Activated CD8-positive, alpha-beta T cell treated with anti-CD3 and anti-CD28 coated beads, Interleukin-2, amount 10 ng/mL, durations not matched to agents 7 days and 5 days (primary cell): Measurements from ENCODE around the gene HSD17B10. TPM values are rescaled to one million over a fixed set of nuclear protein-coding genes. Genes with fewer than 3 reads are reported as not detected.

Experiments used
- ATAC-seq: fragments of 150-1000 bp; cut with Tn5 transposase; one replicate; pipeline ENCODE4 v1.10.0; 2021; ENCODE audit warnings: moderate library complexity
- CTCF ChIA-PET: fragments of 350-600 bp; sonication (Branson Sonifier 250); formaldehyde crosslinking; loops from one replicate; lab custom pipeline; 2021; ENCODE audit warnings: antibody characterized with exemption; lab: Charles Lee
- POLR2A ChIA-PET: fragments of 350-600 bp; sonication (Branson Sonifier 250); formaldehyde crosslinking; loops from one replicate; lab custom pipeline; 2021; ENCODE audit warnings: antibody characterized with exemption; lab: Charles Lee
- DNase-seq: peaks from one replicate; pipeline ENCODE4 v3.0.0-alpha.2; 2020
- H3K27ac Mint-ChIP-seq: one replicate; pipeline ENCODE4 v1.8.0; 2021; ENCODE audit warnings: mild to moderate bottlenecking, mixed read lengths
- H3K27me3 Mint-ChIP-seq: one replicate; pipeline ENCODE4 v1.8.0; 2021; ENCODE audit warnings: low read depth, mixed read lengths
- H3K36me3 Mint-ChIP-seq: one replicate; pipeline ENCODE4 v1.8.0; 2021; ENCODE audit warnings: low read depth, mixed read lengths
- H3K4me1 Mint-ChIP-seq: one replicate; pipeline ENCODE4 v1.8.0; 2021; ENCODE audit warnings: low read depth, mixed read lengths
- H3K4me3 Mint-ChIP-seq: one replicate; pipeline ENCODE4 v1.8.0; 2021; ENCODE audit warnings: mild to moderate bottlenecking, mixed read lengths
- H3K9me3 Mint-ChIP-seq: one replicate; pipeline ENCODE4 v1.8.0; 2022; ENCODE audit warnings: mixed read lengths; ENCODE audit not compliant: insufficient read depth
- total RNA-seq, 2 experiments: library from RNA; stranded (reverse); gene quantifications; one replicate each; pipeline ENCODE4 v1.2.3, GENCODE V29; 2021

Gene HSD17B10
- total RNA-seq, 2 experiments from 2014 or later = 106 to 113 TPM

GRCh38 chrX:53452812-53453211, 18.6 kb upstream of the HSD17B10 start:
- DNase-seq (no peak), ATAC-seq (no peak)
- Mint-ChIP-seq H3K4me1 (no peaks in the 10 kb centered on the region), H3K9me3 (no peaks in the 10 kb centered on the region), H3K27me3 (peaks cover 8% of the 10 kb centered on the region), H3K27ac (no peak overlapping the region), H3K4me3 (no peak overlapping the region), H3K36me3 (no peaks in the 10 kb centered on the region)
- POLR2A ChIA-PET = no interaction called here
- CTCF ChIA-PET = interaction anchor here (1.4 kb wide), 1 partner anchor 139 kb away, joined by 5 read pairs; no protein-coding TSS in a partner anchor

GRCh38 chrX:53449632-53450031, 15.5 kb upstream of the HSD17B10 start:
- Mint-ChIP-seq H3K9me3 (no peaks in the 10 kb centered on the region), H3K27me3 (no peaks in the 10 kb centered on the region), H3K4me3 (no peak overlapping the region), H3K27ac (no peak overlapping the region), H3K36me3 (no peaks in the 10 kb centered on the region), H3K4me1 (no peaks in the 10 kb centered on the region)
- no peak for ATAC-seq
- ChIA-PET POLR2A (no interaction called here), CTCF (interaction anchor here (1.0 kb wide), 1 partner anchor 132 kb away, joined by 3 read pairs; no protein-coding TSS in a partner anchor)
- DNase-seq = no peak

- Mint-ChIP-seq H3K36me3 (no peaks in the 10 kb centered on the region), H3K4me1 (peaks cover under 1% of the 10 kb centered on the region), H3K4me3 (no peak overlapping the region), H3K27me3 (no peaks in the 10 kb centered on the region), H3K27ac (no peak overlapping the region), H3K9me3 (no peaks in the 10 kb centered on the region)
- ATAC-seq = no peak
- ChIA-PET POLR2A (interaction anchor here (1.2 kb wide), 1 partner anchor 26 kb away, joined by 4 read pairs; no protein-coding TSS in a partner anchor), CTCF (interaction anchor here (0.9 to 4.6 kb wide), 5 partner anchors 11 to 164 kb away, joined by 3 to 58 read pairs (median 18); no protein-coding TSS in a partner anchor)
- DNase-seq = no peak
Measured at GRCh38 chrX:53447441-53447840, 13.3 kb upstream of the HSD17B10 start.

- Mint-ChIP-seq H3K27ac (no peak overlapping the region), H3K9me3 (no peaks in the 10 kb centered on the region), H3K36me3 (no peaks in the 10 kb centered on the region), H3K4me1 (peaks cover 11% of the 10 kb centered on the region), H3K4me3 (no peak overlapping the region), H3K27me3 (no peaks in the 10 kb centered on the region)
- DNase-seq = peak; percentile 64
- CTCF ChIA-PET = interaction anchor here (0.7 to 4.6 kb wide), 18 partner anchors 10 to 374 kb away, joined by 3 to 58 read pairs (median 4); partner anchors contain the start of genes RIBC1 and SMC1A
- POLR2A ChIA-PET = interaction anchor here (0.8 kb wide), 1 partner anchor 24 kb away, joined by 4 read pairs; the partner anchor contains the start of genes RIBC1 and SMC1A
- ATAC-seq = no peak
Measured at GRCh38 chrX:53445977-53446376, 11.8 kb upstream of the HSD17B10 start.

GRCh38 chrX:53442322-53442631, 8.1 kb upstream of the HSD17B10 start:
- POLR2A ChIA-PET = interaction anchor here (0.6 kb wide), 1 partner anchor 20 kb away, joined by 3 read pairs; the partner anchor contains the start of genes RIBC1 and SMC1A
- no peak for DNase-seq
- no peaks in the 10 kb centered on the region for H3K9me3 Mint-ChIP-seq
- H3K27me3 Mint-ChIP-seq = peaks cover 2% of the 10 kb centered on the region
- H3K36me3 Mint-ChIP-seq = no peaks in the 10 kb centered on the region
- CTCF ChIA-PET = no interaction called here
- H3K4me1 Mint-ChIP-seq = peaks cover 35% of the 10 kb centered on the region
- peak overlapping the region; percentile 79 for H3K4me3 Mint-ChIP-seq
- H3K27ac Mint-ChIP-seq = peak overlapping the region; percentile 75
- ATAC-seq = no peak

- Mint-ChIP-seq H3K36me3 (no peaks in the 10 kb centered on the region), H3K27me3 (peaks cover 2% of the 10 kb centered on the region), H3K4me3 (peak overlapping the region; percentile 79), H3K27ac (peak overlapping the region; percentile 75), H3K9me3 (no peaks in the 10 kb centered on the region), H3K4me1 (peaks cover 36% of the 10 kb centered on the region)
- ChIA-PET CTCF (no interaction called here), POLR2A (interaction anchor here (0.6 kb wide), 1 partner anchor 19 kb away, joined by 3 read pairs; the partner anchor contains the start of genes RIBC1 and SMC1A)
- DNase-seq = peak; percentile 80
- peak; percentile 90 for ATAC-seq
Measured at GRCh38 chrX:53441531-53442321, 7.6 kb upstream of the HSD17B10 start.

- ChIA-PET POLR2A (interaction anchor here (1.0 kb wide), 1 partner anchor 19 kb away, joined by 6 read pairs; the partner anchor contains the start of gene SMC1A), CTCF (no interaction called here)
- peak; percentile 7 for ATAC-seq
- H3K36me3 Mint-ChIP-seq = no peaks in the 10 kb centered on the region
- peak; percentile 26 for DNase-seq
- H3K4me3 Mint-ChIP-seq = peak overlapping the region; percentile 79
- H3K4me1 Mint-ChIP-seq = peaks cover 42% of the 10 kb centered on the region
- H3K27ac Mint-ChIP-seq = peak overlapping the region; percentile 75
- H3K9me3 Mint-ChIP-seq = no peaks in the 10 kb centered on the region
- H3K27me3 Mint-ChIP-seq = peaks cover 2% of the 10 kb centered on the region
Measured at GRCh38 chrX:53440621-53441517, 6.7 kb upstream of the HSD17B10 start.

GRCh38 chrX:53440101-53440500, 5.9 kb upstream of the HSD17B10 start:
- peaks cover 2% of the 10 kb centered on the region for H3K27me3 Mint-ChIP-seq
- ATAC-seq (no peak), DNase-seq (no peak)
- H3K4me1 Mint-ChIP-seq = peaks cover 45% of the 10 kb centered on the region
- no peaks in the 10 kb centered on the region for H3K9me3 Mint-ChIP-seq
- no peak overlapping the region for H3K27ac Mint-ChIP-seq
- peak overlapping the region; percentile 50 for H3K4me3 Mint-ChIP-seq
- POLR2A ChIA-PET = no interaction called here
- H3K36me3 Mint-ChIP-seq = no peaks in the 10 kb centered on the region
- CTCF ChIA-PET = no interaction called here

- ChIA-PET POLR2A (interaction anchor here (1.7 kb wide), 1 partner anchor 16 kb away, joined by 5 read pairs; the partner anchor contains the start of genes RIBC1 and SMC1A), CTCF (interaction anchor here (2.1 kb wide), 1 partner anchor 121 kb away, joined by 8 read pairs; no protein-coding TSS in a partner anchor)
- Mint-ChIP-seq H3K4me3 (no peak overlapping the region), H3K36me3 (peaks cover 2% of the 10 kb centered on the region), H3K4me1 (peaks cover 56% of the 10 kb centered on the region), H3K27ac (no peak overlapping the region), H3K9me3 (no peaks in the 10 kb centered on the region), H3K27me3 (peaks cover 2% of the 10 kb centered on the region)
- no peak for ATAC-seq
- no peak for DNase-seq
Measured at GRCh38 chrX:53438832-53439230, 4.7 kb upstream of the HSD17B10 start.

- ChIA-PET POLR2A (interaction anchor here (1.7 kb wide), 1 partner anchor 15 kb away, joined by 5 read pairs; the partner anchor contains the start of genes RIBC1 and SMC1A), CTCF (interaction anchor here (1.9 to 2.1 kb wide), 2 partner anchors 15 to 121 kb away, joined by 8 to 11 read pairs; partner anchors contain the start of genes RIBC1 and SMC1A)
- DNase-seq = no peak
- no peak overlapping the region for H3K27ac Mint-ChIP-seq
- H3K4me1 Mint-ChIP-seq = peaks cover 58% of the 10 kb centered on the region
- H3K27me3 Mint-ChIP-seq = peaks cover 2% of the 10 kb centered on the region
- peaks cover 2% of the 10 kb centered on the region for H3K36me3 Mint-ChIP-seq
- no peaks in the 10 kb centered on the region for H3K9me3 Mint-ChIP-seq
- no peak overlapping the region for H3K4me3 Mint-ChIP-seq
- no peak for ATAC-seq
Measured at GRCh38 chrX:53438174-53438831, 4.1 kb upstream of the HSD17B10 start.
